ENCODE results near the gene EFEMP1. TPM values are rescaled to one million over a fixed set of nuclear protein-coding genes. Genes with fewer than 3 reads are reported as not detected.

EFEMP1 gene
- total RNA-seq, 2 experiments from 2014 or later = not detected

GRCh38 chr2:55952415-55952814 lies 28.8 kb upstream of the EFEMP1 start:
- Mint-ChIP-seq H3K27ac (no peak overlapping the region), H3K27me3 (ENCODE audit: low read depth) (no peaks in the 10 kb centered on the region), H3K4me3 (no peak overlapping the region), H3K4me1 (ENCODE audit: low read depth) (no peaks in the 10 kb centered on the region), H3K36me3 (ENCODE audit: low read depth) (no peaks in the 10 kb centered on the region), H3K9me3 (ENCODE audit: insufficient read depth) (no peaks in the 10 kb centered on the region)
- ATAC-seq (no peak), DNase-seq (no peak)
- ChIA-PET POLR2A (no interaction called here), CTCF (no interaction called here)

DNA sequence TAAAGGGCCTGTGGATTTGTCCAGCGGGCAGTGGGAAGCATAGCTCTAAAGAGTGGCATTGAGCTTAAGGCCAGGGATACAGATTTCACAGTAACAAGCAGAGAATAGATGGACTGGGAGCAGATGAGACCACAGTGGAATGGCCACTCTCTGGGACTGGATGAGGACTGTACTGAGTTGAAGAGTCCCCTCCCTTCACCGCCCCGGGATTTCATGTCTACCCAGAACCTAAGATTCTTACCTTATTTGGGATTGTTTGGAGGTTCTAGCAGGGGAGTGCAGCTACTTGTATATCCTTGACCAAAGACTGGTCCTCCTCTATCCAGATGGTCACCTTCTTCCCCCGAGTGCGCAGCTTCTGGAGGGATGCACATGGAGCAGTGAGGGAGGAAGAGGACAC lies 28.0 kb upstream of the EFEMP1 start:
- ATAC-seq = no peak
- Mint-ChIP-seq H3K36me3 (ENCODE audit: low read depth) (no peaks in the 10 kb centered on the region), H3K4me1 (ENCODE audit: low read depth) (no peaks in the 10 kb centered on the region)

DNA sequence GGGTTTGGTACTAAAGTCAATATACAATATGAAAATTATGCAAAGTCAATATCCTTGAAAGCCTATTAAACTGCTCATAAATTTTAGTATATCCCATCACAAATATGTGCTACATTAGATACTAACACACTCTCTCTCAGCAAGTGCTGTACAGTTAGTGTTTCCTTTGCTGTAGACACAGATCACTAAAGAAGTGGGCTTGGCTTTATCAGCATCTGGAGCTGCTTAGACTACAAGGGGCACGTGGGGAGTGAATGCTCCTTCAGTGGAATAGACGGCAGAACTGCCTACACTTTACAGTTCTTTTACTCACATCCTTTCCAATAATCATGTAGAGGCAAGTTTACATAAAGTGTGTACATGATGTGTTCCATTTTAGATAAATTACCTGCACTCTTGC lies 26.0 kb upstream of the EFEMP1 start:
- Mint-ChIP-seq H3K27me3 (ENCODE audit: low read depth) (no peaks in the 10 kb centered on the region), H3K4me1 (ENCODE audit: low read depth) (no peaks in the 10 kb centered on the region), H3K9me3 (ENCODE audit: insufficient read depth) (no peaks in the 10 kb centered on the region), H3K27ac (no peak overlapping the region), H3K36me3 (ENCODE audit: low read depth) (no peaks in the 10 kb centered on the region), H3K4me3 (no peak overlapping the region)
- no peak for DNase-seq
- ChIA-PET POLR2A (no interaction called here), CTCF (no interaction called here)
- no peak for ATAC-seq

More for the DNA sequence above, 28.0 kb upstream of the EFEMP1 start:
- CTCF ChIA-PET = no interaction called here
- DNase-seq = no peak
- POLR2A ChIA-PET = no interaction called here
- Mint-ChIP-seq H3K27ac (no peak overlapping the region), H3K4me3 (no peak overlapping the region), H3K9me3 (ENCODE audit: insufficient read depth) (no peaks in the 10 kb centered on the region), H3K27me3 (ENCODE audit: low read depth) (no peaks in the 10 kb centered on the region)

DNA sequence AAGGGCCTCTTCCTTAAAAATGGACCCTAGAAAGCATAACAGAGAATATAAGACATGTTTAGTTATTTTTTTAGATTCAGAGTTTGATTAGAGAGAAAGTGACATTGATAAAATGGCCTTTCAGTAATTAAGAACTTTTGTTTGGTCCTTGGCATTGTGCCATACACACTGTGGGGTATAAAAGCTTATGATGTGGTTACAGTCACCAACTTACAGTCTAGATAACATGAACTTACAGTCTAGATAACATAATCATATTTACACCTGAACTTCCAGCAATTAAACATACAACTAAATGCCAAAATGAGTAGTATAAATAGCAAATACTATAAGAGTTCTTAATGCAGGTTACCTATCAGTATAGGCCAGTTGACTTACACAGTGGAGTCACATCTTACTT lies 25.6 kb upstream of the EFEMP1 start:
- ATAC-seq = no peak
- H3K9me3 Mint-ChIP-seq (ENCODE audit: insufficient read depth) = no peaks in the 10 kb centered on the region
- H3K36me3 Mint-ChIP-seq (ENCODE audit: low read depth) = no peaks in the 10 kb centered on the region
- no peaks in the 10 kb centered on the region for H3K27me3 Mint-ChIP-seq (ENCODE audit: low read depth)
- no peaks in the 10 kb centered on the region for H3K4me1 Mint-ChIP-seq (ENCODE audit: low read depth)
- H3K4me3 Mint-ChIP-seq = no peak overlapping the region
- no peak overlapping the region for H3K27ac Mint-ChIP-seq
- POLR2A ChIA-PET = no interaction called here
- DNase-seq = no peak
- CTCF ChIA-PET = interaction anchor here (0.7 kb wide), 1 partner anchor 12 kb away, joined by 3 read pairs; no protein-coding TSS in a partner anchor

- ATAC-seq (no peak), DNase-seq (no peak)
- no peaks in the 10 kb centered on the region for H3K27me3 Mint-ChIP-seq (ENCODE audit: low read depth)
- H3K9me3 Mint-ChIP-seq (ENCODE audit: insufficient read depth) = no peaks in the 10 kb centered on the region
- POLR2A ChIA-PET = no interaction called here
- no peaks in the 10 kb centered on the region for H3K36me3 Mint-ChIP-seq (ENCODE audit: low read depth)
- H3K4me1 Mint-ChIP-seq (ENCODE audit: low read depth) = no peaks in the 10 kb centered on the region
- CTCF ChIA-PET = interaction anchor here (0.7 kb wide), 1 partner anchor 12 kb away, joined by 3 read pairs; no protein-coding TSS in a partner anchor
- no peak overlapping the region for H3K4me3 Mint-ChIP-seq
- H3K27ac Mint-ChIP-seq = no peak overlapping the region
These were observed 24.8 kb upstream of the EFEMP1 start for GRCh38 chr2:55948176-55948923.

- POLR2A ChIA-PET = no interaction called here
- CTCF ChIA-PET = no interaction called here
- H3K36me3 Mint-ChIP-seq (ENCODE audit: low read depth) = no peaks in the 10 kb centered on the region
- no peak for ATAC-seq
- no peak for DNase-seq
- no peaks in the 10 kb centered on the region for H3K27me3 Mint-ChIP-seq (ENCODE audit: low read depth)
- no peaks in the 10 kb centered on the region for H3K9me3 Mint-ChIP-seq (ENCODE audit: insufficient read depth)
- H3K4me3 Mint-ChIP-seq = no peak overlapping the region
- no peaks in the 10 kb centered on the region for H3K4me1 Mint-ChIP-seq (ENCODE audit: low read depth)
- no peak overlapping the region for H3K27ac Mint-ChIP-seq
These were observed 24.2 kb upstream of the EFEMP1 start for GRCh38 chr2:55947752-55948151.

- CTCF ChIA-PET = no interaction called here
- no peaks in the 10 kb centered on the region for H3K9me3 Mint-ChIP-seq (ENCODE audit: insufficient read depth)
These were observed 23.2 kb upstream of the EFEMP1 start for GRCh38 chr2:55946793-55947192.

GRCh38 chr2:55943466-55943865 lies 19.9 kb upstream of the EFEMP1 start:
- H3K9me3 Mint-ChIP-seq (ENCODE audit: insufficient read depth) = no peaks in the 10 kb centered on the region
- CTCF ChIA-PET = interaction anchor here (1.4 kb wide), 1 partner anchor 10 kb away, joined by 3 read pairs; no protein-coding TSS in a partner anchor

More at GRCh38 chr2:55946793-55947192, 23.2 kb upstream of the EFEMP1 start:
- Mint-ChIP-seq H3K4me1 (ENCODE audit: low read depth) (no peaks in the 10 kb centered on the region), H3K27ac (no peak overlapping the region), H3K36me3 (ENCODE audit: low read depth) (no peaks in the 10 kb centered on the region), H3K4me3 (no peak overlapping the region), H3K27me3 (ENCODE audit: low read depth) (no peaks in the 10 kb centered on the region)
- DNase-seq (no peak), ATAC-seq (no peak)
- POLR2A ChIA-PET = no interaction called here

DNA sequence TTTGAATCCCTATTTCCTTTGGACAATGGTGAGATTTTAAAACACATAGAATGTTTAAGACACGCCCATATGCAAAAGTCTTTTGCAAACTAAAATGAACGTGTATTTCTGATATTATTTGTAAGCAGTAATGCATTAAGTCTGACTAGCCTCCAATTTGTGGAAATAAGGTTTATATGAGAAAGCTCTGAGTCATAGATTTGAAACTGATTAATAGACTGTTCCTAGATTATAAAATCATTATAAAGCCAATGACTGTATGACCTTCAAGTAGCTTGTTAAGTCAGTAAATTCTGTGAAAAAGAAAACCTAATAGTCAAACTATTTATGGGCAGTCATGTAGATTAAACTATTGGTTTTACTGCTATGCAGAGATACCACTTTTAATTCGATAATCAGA lies 12.8 kb upstream of the EFEMP1 start:
- H3K4me3 Mint-ChIP-seq = no peak overlapping the region
- no peak for ATAC-seq
- H3K9me3 Mint-ChIP-seq (ENCODE audit: insufficient read depth) = no peaks in the 10 kb centered on the region
- H3K27me3 Mint-ChIP-seq (ENCODE audit: low read depth) = no peaks in the 10 kb centered on the region
- no peaks in the 10 kb centered on the region for H3K36me3 Mint-ChIP-seq (ENCODE audit: low read depth)
- H3K27ac Mint-ChIP-seq = no peak overlapping the region
- DNase-seq = no peak
- ChIA-PET POLR2A (no interaction called here), CTCF (no interaction called here)
- no peaks in the 10 kb centered on the region for H3K4me1 Mint-ChIP-seq (ENCODE audit: low read depth)

More at GRCh38 chr2:55943466-55943865, 19.9 kb upstream of the EFEMP1 start:
- POLR2A ChIA-PET = no interaction called here
- H3K36me3 Mint-ChIP-seq (ENCODE audit: low read depth) = no peaks in the 10 kb centered on the region
- ATAC-seq (no peak), DNase-seq (no peak)
- no peaks in the 10 kb centered on the region for H3K4me1 Mint-ChIP-seq (ENCODE audit: low read depth)
- no peak overlapping the region for H3K27ac Mint-ChIP-seq
- no peaks in the 10 kb centered on the region for H3K27me3 Mint-ChIP-seq (ENCODE audit: low read depth)
- H3K4me3 Mint-ChIP-seq = no peak overlapping the region

DNA sequence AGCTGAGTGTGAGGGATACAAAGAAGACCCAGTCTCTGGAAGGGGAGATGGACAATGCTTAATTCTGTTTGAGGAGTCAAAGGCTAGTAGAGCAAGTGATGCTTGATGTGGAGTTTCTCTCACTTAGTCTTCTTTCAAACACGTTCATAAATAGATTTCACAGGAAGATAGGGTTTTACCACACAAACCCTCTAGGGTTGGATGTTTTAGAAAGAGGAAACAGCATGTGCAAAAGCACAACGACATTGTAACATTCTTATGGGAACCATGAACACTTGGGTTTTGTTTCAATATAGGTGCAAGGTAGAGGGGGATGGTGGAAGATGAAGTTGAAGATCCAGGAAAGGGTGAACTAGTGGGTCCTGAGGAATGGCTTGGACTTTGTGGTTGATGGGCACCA lies 10.8 kb upstream of the EFEMP1 start:
- ChIA-PET CTCF (no interaction called here), POLR2A (no interaction called here)
- DNase-seq = no peak
- Mint-ChIP-seq H3K36me3 (ENCODE audit: low read depth) (no peaks in the 10 kb centered on the region), H3K27ac (no peak overlapping the region), H3K4me3 (no peak overlapping the region), H3K4me1 (ENCODE audit: low read depth) (no peaks in the 10 kb centered on the region), H3K9me3 (ENCODE audit: insufficient read depth) (no peaks in the 10 kb centered on the region), H3K27me3 (ENCODE audit: low read depth) (no peaks in the 10 kb centered on the region)
- no peak for ATAC-seq

DNA sequence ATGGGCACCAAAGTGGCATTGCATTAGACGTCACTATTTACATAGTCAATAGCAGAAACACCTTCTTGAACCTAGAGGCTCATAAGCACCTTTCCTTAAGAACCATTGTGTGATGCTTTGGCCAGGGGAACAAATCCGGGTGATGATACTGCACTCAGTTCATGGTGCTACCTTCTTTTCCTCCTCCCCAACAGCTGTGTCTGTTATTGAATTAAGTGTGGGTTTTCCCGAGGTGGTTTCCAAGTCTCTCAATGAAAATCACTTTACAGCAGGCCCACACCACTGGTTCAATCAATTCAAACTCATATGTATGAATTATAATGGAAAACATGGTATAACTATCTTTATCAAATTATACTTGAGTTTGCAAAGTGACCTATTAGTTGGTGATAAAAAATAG lies 9.3 kb upstream of the EFEMP1 start:
- no peak overlapping the region for H3K27ac Mint-ChIP-seq
- no peak for DNase-seq
- CTCF ChIA-PET = no interaction called here
- no peaks in the 10 kb centered on the region for H3K27me3 Mint-ChIP-seq (ENCODE audit: low read depth)
- H3K4me3 Mint-ChIP-seq = no peak overlapping the region
- no peaks in the 10 kb centered on the region for H3K36me3 Mint-ChIP-seq (ENCODE audit: low read depth)
- no peak for ATAC-seq
- H3K9me3 Mint-ChIP-seq (ENCODE audit: insufficient read depth) = no peaks in the 10 kb centered on the region
- no peaks in the 10 kb centered on the region for H3K4me1 Mint-ChIP-seq (ENCODE audit: low read depth)
- POLR2A ChIA-PET = no interaction called here

DNA sequence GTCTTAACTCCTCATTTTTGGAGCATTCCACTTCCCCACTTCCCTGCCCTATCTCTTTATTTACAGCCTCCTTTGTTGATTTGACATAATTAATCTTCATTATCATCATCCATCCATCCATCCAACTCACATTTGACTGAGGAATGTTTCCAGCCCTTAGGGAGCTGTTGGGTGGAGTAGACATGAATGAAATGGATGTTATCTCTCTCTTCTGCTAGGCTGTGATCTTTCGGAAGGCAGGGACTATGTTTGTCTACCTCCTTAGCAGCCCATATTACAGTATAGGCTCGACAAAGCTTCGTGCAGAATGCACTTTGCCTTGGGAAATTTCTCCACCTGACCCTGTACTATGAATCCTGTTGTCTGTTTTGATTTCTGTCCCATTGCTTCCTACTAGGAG lies 7.7 kb upstream of the EFEMP1 start:
- Mint-ChIP-seq H3K27me3 (ENCODE audit: low read depth) (no peaks in the 10 kb centered on the region), H3K27ac (no peak overlapping the region), H3K4me3 (no peak overlapping the region), H3K4me1 (ENCODE audit: low read depth) (no peaks in the 10 kb centered on the region), H3K36me3 (ENCODE audit: low read depth) (no peaks in the 10 kb centered on the region), H3K9me3 (ENCODE audit: insufficient read depth) (no peaks in the 10 kb centered on the region)
- ATAC-seq (no peak), DNase-seq (no peak)
- CTCF ChIA-PET = no interaction called here
- POLR2A ChIA-PET = no interaction called here

GRCh38 chr2:55929476-55929875 lies 5.9 kb upstream of the EFEMP1 start:
- no peaks in the 10 kb centered on the region for H3K36me3 Mint-ChIP-seq (ENCODE audit: low read depth)
- no peak overlapping the region for H3K27ac Mint-ChIP-seq
- ChIA-PET CTCF (no interaction called here), POLR2A (no interaction called here)
- H3K27me3 Mint-ChIP-seq (ENCODE audit: low read depth) = peaks cover 6% of the 10 kb centered on the region
- H3K4me1 Mint-ChIP-seq (ENCODE audit: low read depth) = no peaks in the 10 kb centered on the region
- ATAC-seq = no peak
- H3K9me3 Mint-ChIP-seq (ENCODE audit: insufficient read depth) = no peaks in the 10 kb centered on the region
- H3K4me3 Mint-ChIP-seq = no peak overlapping the region
- no peak for DNase-seq
